HG03066 (cell line): ENCODE data around the gene CREB3.

Source experiments
- ATAC-seq: cut with Tn5 transposase; IDR thresholded peaks from one replicate; pipeline ENCODE4 v1.9.1; 2021; ENCODE audit warnings: low read depth; ENCODE audit not compliant: unreplicated experiment

Gene CREB3

DNA sequence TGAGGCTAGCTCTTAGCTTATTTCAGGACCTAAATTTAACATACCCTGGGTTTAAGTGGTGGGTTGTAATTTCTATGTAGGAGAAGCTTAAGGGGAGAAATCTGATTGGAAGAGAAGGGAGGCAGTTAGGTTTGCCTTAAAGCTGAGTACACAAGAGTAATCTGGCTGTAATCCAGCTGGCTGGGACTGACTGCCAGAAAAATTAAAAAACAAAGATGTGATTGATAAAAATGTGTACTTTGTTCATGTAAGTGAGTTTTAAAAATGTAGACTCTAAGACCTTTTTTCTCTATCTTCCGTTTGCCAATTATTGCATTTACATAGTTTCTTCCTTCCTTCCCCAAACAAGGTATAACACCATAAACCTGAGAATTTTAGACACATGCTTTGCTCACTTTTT is 39.1 kb downstream of the CREB3 start:
- no peak for ATAC-seq

- ATAC-seq: no peak
These were observed 39.5 kb downstream of the CREB3 start for GRCh38 chr9:35771943-35772342.

- ATAC-seq: no peak
These were observed 42.6 kb downstream of the CREB3 start for GRCh38 chr9:35774907-35775635.

GRCh38 chr9:35776018-35776417 is 43.6 kb downstream of the CREB3 start:
- ATAC-seq: no peak

DNA sequence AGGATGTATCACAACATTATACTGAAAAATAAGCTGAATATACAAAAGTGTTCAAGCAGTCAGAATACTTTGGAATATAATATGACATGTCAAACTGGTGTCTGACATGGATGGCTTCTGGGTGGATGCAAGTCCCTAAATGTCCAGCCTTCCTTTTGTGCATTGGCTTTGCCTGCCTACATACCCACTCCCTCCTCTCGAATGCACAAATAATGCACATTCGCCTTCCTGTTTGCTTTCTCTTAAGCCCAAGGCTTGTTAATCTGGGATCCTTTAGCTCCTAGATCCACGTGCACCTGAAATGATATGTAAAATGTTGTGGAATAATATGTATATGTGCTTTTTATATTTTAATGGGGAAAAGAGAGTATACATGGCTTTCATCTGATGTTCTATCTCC is 46.0 kb downstream of the CREB3 start:
- ATAC-seq: no peak

- no peak for ATAC-seq
These were observed 48.6 kb downstream of the CREB3 start for GRCh38 chr9:35781066-35781465.

GRCh38 chr9:35783418-35783817 is 51.0 kb downstream of the CREB3 start:
- ATAC-seq: no peak
